ENCODE measurements around the gene TBPL1.
A peak's percentile ranks its signal among the peaks of the same experiment; 100 is the strongest.

TBPL1 gene

DNA sequence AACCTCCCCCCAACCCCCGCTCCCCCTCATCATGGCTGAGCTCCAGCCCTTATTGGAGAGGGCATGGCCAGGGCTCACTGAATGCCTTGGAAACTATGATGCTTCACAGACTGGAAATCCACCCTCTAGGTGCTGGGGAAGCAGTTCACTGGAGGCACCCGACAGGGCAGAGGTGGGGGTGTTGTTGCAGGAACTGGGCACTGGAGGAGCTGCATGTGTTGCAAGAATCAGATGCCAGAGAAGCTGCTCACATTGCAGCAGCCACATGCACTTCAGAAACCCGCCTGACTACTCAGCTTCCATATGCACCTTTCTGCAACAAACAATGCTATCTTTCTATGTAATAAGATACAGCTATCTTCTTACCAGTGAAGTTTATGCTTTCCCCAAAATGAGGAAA, 7.9 kb upstream of the TBPL1 start:
- TF ChIP-seq, protein P1, sequence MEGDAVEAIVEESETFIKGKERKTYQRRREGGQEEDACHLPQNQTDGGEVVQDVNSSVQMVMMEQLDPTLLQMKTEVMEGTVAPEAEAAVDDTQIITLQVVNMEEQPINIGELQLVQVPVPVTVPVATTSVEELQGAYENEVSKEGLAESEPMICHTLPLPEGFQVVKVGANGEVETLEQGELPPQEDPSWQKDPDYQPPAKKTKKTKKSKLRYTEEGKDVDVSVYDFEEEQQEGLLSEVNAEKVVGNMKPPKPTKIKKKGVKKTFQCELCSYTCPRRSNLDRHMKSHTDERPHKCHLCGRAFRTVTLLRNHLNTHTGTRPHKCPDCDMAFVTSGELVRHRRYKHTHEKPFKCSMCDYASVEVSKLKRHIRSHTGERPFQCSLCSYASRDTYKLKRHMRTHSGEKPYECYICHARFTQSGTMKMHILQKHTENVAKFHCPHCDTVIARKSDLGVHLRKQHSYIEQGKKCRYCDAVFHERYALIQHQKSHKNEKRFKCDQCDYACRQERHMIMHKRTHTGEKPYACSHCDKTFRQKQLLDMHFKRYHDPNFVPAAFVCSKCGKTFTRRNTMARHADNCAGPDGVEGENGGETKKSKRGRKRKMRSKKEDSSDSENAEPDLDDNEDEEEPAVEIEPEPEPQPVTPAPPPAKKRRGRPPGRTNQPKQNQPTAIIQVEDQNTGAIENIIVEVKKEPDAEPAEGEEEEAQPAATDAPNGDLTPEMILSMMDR (conservative IDR thresholded peaks at IDR 0.05; ENCODE audit: low read length) = no peak
- DNase-seq (ENCODE audit: low read depth) = peak; percentile 20

GRCh38 chr6:133947302-133947900, 5.6 kb upstream of the TBPL1 start:
- TF ChIP-seq, protein P1 (conservative IDR thresholded peaks at IDR 0.05; ENCODE audit: low read length) = no peak
- no peak overlapping the region for H3K4me3 ChIP-seq (ENCODE audit: low read length)
- no peak for DNase-seq (ENCODE audit: low read depth)

More for the DNA sequence above, 7.9 kb upstream of the TBPL1 start:
- no peak overlapping the region for H3K4me3 ChIP-seq (ENCODE audit: low read length)

DNA sequence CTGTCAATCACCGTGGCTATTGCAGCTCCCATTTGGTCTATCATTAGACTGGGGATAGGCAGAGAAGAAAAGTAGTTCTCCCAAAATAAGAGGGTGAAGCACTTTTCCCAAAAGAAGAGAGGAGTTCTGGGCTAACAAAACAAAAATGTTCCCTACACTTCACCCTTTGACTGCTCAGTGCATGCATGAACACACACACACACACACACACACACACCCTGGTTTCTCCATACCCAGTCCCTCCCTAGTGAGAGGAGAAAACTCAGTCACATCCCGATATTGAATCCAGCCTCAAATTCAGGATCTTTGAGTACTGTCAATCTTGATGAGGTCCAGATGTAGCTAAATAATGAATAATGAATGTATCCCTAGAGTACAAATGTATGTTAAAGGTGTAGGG, 4.6 kb upstream of the TBPL1 start:
- H3K4me3 ChIP-seq (ENCODE audit: low read length) = no peak overlapping the region
- TF ChIP-seq, protein P1 (conservative IDR thresholded peaks at IDR 0.05; ENCODE audit: low read length) = no peak
- DNase-seq (ENCODE audit: low read depth) = no peak

GRCh38 chr6:133951227-133951626, 1.8 kb upstream of the TBPL1 start:
- TF ChIP-seq, protein P1 (conservative IDR thresholded peaks at IDR 0.05; ENCODE audit: low read length) = no peak
- peak overlapping the region; percentile 85 for H3K4me3 ChIP-seq (ENCODE audit: low read length)
- no peak for DNase-seq (ENCODE audit: low read depth)

GRCh38 chr6:133951881-133952814, 876 bp upstream of the TBPL1 start:
- DNase-seq (ENCODE audit: low read depth) = peak; percentile 72

GRCh38 chr6:133953634-133954415, 801 bp downstream of the TBPL1 start:
- no peak for DNase-seq (ENCODE audit: low read depth)
- TF ChIP-seq, protein P1 (conservative IDR thresholded peaks at IDR 0.05; ENCODE audit: low read length) = no peak
- H3K4me3 ChIP-seq (ENCODE audit: low read length) = peak overlapping the region; percentile 85

More at GRCh38 chr6:133951881-133952814, 876 bp upstream of the TBPL1 start:
- peak overlapping the region; percentile 85 for H3K4me3 ChIP-seq (ENCODE audit: low read length)
- TF ChIP-seq, protein P1 (conservative IDR thresholded peaks at IDR 0.05; ENCODE audit: low read length) = peak; percentile 47

All from AG10803 (cell line).